ACC112 (cell line): ENCODE measurements around the gene WWOX.
"Not testable (repeated sequence)": the region's sequence is repeated elsewhere in the genome, so short reads cannot be mapped to it uniquely, and the experiment has no call there.

ENCODE experiments used
- H2AFZ ChIP-seq: fragments of 200-600 bp; sonication (generic); one replicate; pipeline ENCODE4 v1.6.0; 2017; ENCODE audit warnings: antibody characterized with exemption, low read length; ENCODE audit not compliant: unreplicated experiment
- H3K27ac ChIP-seq: fragments of 200-600 bp; sonication (generic); 2 replicates; pipeline ENCODE4 v1.5.1; 2014; ENCODE audit warnings: low read depth, mild to moderate bottlenecking, antibody characterized with exemption, low read length, moderate library complexity
- H3K27me3 ChIP-seq: fragments of 200-600 bp; sonication (generic); 2 replicates; pipeline ENCODE4 v1.6.1; 2014; ENCODE audit warnings: mild to moderate bottlenecking, antibody characterized with exemption, low read length, moderate library complexity, mixed read lengths; ENCODE audit not compliant: insufficient read depth
- H3K36me3 ChIP-seq: fragments of 200-600 bp; sonication (generic); 2 replicates; pipeline ENCODE4 v1.6.1; 2016; ENCODE audit warnings: mild to moderate bottlenecking, antibody characterized with exemption, low read length, moderate library complexity, mixed read lengths; ENCODE audit not compliant: insufficient read depth
- H3K4me1 ChIP-seq: fragments of 200-600 bp; sonication (generic); one replicate; pipeline ENCODE4 v1.6.1; 2016; ENCODE audit warnings: low read length, mixed read lengths; ENCODE audit not compliant: insufficient read depth, unreplicated experiment, control insufficient read depth
- H3K4me3 ChIP-seq: fragments of 200-600 bp; sonication (generic); 2 replicates; pipeline ENCODE4 v1.5.1; 2014; ENCODE audit warnings: mild to moderate bottlenecking, low read depth, low read length
- H3K79me2 ChIP-seq: fragments of 200-600 bp; sonication (generic); one replicate; pipeline ENCODE4 v1.6.0; 2016; ENCODE audit warnings: low read length; ENCODE audit not compliant: control insufficient read depth, unreplicated experiment, insufficient read depth

Gene WWOX

DNA sequence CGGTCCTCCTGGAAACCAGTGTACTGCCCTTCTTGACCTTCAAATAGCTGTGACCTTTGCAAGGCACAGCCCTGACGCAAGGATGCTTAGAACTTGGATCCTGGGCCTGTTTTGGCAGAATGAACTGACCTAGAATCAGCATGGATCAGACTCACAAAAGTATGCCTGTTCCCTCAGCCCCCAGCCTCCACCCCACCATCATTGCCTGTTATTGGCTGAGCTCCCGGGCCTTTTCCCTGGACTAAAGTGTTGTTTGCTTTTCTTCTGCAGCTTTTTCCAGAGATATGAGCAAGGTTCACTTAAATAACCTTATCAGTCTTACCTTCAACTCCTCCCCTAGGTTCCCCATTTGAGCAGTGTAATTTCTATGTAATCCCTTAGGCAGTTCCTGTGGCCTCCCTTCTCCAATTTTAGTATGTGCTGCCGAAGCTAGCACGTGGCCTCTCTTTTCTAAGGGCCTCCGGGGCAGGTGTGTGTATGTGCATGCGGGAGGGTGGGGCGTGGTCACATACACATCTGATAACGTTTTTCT, 1153.7 kb downstream of the WWOX start:
- Histone ChIP-seq H3K79me2 (no peaks in the 10 kb centered on the region), H3K27me3 (no peaks in the 10 kb centered on the region), H3K4me3 (no peak overlapping the region), H3K36me3 (no peaks in the 10 kb centered on the region), H2AFZ (no peak overlapping the region), H3K27ac (no peak overlapping the region), H3K4me1 (no peaks in the 10 kb centered on the region)

DNA sequence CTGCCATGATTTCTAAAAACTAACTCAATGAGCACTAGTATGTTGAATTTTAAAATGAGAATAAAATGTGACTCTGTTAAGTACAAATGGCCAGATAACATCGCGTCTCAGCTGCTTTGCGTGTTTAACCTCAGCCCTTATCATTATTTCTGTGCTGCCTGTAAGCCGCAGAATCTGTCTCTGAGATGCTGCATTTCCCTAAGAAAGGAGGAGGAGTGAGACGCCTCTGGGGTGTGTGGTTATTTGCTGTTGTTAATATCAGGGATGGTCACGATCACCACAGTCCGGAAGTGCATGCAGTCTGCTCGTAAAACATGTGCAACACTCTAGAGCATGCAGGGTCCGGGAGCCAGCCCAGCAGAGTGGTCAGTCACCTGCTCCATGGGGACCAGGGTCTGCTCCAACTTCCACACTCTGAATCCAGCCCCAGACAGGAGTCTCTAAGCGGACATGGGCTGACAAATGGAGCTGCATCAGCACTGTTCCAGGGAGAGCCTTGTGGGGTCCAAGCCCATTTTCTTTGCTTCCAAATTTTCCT, 1158.6 kb downstream of the WWOX start:
- Histone ChIP-seq H2AFZ (no peak overlapping the region), H3K79me2 (no peaks in the 10 kb centered on the region), H3K4me1 (no peaks in the 10 kb centered on the region), H3K27ac (no peak overlapping the region), H3K4me3 (no peak overlapping the region), H3K36me3 (no peaks in the 10 kb centered on the region), H3K27me3 (no peaks in the 10 kb centered on the region)

DNA sequence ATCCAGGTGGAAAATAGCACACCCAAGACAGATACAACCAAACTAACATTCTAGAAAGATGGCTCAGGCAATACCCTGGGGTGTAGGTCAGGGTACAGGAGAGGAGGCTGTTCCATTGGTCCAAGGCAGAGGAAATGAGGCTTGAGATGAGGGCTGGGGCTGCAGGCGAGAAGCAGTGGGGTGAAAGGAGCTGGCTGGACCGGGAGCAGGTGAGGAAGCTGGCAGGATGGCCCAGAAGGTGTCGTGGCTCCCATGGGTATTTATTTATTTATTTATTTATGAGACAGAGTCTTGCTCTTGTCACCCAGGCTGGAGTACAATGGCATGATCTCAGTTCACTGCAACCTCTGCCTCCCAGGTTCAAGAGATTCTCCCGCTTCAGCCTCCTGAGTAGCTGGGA, 1161.4 kb downstream of the WWOX start:
- not testable (repeated sequence) for H2AFZ ChIP-seq, H3K79me2 ChIP-seq, H3K27me3 ChIP-seq, H3K36me3 ChIP-seq, H3K4me1 ChIP-seq, H3K27ac ChIP-seq, H3K4me3 ChIP-seq

DNA sequence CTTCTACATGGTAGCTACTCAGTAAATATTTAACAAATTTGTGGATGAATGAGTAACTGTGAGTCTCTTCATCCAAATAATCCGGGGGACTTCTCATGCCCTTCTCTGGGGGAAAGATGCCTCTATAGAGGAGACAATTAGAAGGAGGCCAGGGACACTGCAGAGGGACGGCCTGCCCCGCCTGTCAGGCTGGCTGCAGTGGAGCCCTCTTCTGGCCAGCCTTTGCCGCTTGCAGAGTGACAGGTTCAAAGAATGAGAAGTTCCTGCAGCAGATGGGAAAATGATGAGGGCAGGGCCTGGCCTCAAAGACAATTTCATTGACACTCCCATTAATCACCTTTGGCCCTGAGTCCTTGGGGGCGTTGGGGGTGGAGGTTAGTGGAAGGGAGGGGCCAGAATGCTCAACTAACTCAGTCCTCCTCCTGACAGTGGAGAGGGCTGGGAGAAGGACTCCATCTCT, 1162.1 kb downstream of the WWOX start:
- H3K27me3 ChIP-seq = no peaks in the 10 kb centered on the region

DNA sequence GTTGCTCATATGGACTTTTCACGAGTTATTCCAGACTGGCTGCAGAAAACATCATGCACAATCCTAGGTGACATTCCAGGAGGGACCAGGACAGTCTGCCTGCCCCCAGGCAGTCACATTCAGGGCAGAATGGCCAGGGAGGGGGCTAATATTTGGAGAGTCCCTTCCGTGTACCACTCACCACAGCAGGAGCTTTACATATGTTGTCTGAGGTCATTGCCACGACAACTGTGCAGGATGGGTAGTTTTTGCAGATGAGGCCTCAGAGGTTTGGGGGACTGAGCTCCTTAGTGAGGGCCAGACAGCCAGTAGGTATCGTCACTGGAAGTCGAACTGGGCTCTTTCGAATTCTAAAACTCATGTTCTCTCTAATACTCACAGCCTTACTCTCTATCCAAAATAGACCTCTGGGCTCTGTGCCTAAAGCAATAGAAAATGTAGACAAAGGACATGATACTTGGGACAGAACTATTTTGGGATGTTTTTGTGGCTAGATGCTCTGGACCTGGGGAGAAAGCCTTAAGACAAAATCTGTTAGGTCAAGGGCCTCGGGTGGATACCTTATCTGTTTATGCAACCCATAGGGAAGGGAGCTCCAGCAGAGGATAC, 1162.6 kb downstream of the WWOX start:
- Histone ChIP-seq H3K36me3 (no peaks in the 10 kb centered on the region), H3K4me1 (no peaks in the 10 kb centered on the region), H3K4me3 (no peak overlapping the region), H3K79me2 (no peaks in the 10 kb centered on the region), H3K27ac (no peak overlapping the region), H3K27me3 (no peaks in the 10 kb centered on the region), H2AFZ (no peak overlapping the region)

More for the DNA sequence above, 1162.1 kb downstream of the WWOX start:
- Histone ChIP-seq H2AFZ (no peak overlapping the region), H3K36me3 (no peaks in the 10 kb centered on the region), H3K4me1 (no peaks in the 10 kb centered on the region), H3K27ac (no peak overlapping the region), H3K79me2 (no peaks in the 10 kb centered on the region), H3K4me3 (no peak overlapping the region)
